HG03045 (cell line): ENCODE results near the gene SF3B4.
"Not testable (repeated sequence)": the region's sequence is repeated elsewhere in the genome, so short reads cannot be mapped to it uniquely, and the experiment has no call there.

ENCODE experiments used
- ATAC-seq: cut with Tn5 transposase; IDR thresholded peaks from one replicate; pipeline ENCODE4 v1.9.1; 2021; ENCODE audit warnings: mild to moderate bottlenecking, moderate library complexity; ENCODE audit not compliant: unreplicated experiment

The SF3B4 gene, protein sequence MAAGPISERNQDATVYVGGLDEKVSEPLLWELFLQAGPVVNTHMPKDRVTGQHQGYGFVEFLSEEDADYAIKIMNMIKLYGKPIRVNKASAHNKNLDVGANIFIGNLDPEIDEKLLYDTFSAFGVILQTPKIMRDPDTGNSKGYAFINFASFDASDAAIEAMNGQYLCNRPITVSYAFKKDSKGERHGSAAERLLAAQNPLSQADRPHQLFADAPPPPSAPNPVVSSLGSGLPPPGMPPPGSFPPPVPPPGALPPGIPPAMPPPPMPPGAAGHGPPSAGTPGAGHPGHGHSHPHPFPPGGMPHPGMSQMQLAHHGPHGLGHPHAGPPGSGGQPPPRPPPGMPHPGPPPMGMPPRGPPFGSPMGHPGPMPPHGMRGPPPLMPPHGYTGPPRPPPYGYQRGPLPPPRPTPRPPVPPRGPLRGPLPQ

DNA sequence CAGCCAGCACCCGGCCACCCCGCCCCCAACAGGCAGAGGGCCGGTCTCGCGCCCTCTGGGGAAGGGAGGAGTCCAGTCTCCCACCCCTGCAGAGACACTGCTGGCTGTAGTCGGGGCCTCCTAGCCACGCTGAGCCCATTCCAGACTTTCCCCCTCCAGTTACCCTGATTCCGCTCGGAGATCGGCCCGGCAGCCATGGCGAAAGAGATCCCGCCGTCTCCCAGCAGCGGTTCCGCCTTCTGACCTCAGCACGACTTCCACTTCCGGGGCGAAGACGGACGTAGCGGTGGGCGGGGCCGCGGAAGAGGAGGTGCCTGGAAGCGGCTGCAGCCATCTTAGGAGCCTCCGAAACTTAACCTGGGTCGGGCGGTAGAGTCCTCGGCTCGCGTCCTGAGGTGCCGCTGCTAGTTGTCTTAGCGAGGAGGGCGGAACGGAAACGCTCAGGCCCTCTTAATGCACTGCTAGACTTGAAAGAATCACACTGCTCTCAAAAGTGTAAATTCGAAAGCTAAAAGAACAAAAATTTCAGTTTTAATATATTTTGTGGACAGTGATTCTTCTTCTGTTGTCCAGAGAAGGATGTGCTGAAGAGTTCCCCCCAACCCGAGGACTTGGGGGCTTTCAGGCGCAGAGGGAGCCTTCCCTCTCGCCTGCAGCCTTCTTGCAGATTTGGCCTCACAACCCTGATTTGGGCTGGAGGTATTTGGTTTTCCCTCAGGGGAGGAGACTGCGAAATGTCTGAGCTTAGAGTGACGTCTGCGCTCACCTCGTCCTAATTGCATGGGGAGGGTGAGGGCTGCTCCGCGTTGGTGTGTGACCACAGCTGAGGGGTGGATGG is at the start of gene SF3B4:
SF3B4 (minus strand) TSS at position 241 of the 838 bp plus-strand sequence; CDS start at position 197, 44 bp downstream.
- ATAC-seq = peak; percentile 92

DNA sequence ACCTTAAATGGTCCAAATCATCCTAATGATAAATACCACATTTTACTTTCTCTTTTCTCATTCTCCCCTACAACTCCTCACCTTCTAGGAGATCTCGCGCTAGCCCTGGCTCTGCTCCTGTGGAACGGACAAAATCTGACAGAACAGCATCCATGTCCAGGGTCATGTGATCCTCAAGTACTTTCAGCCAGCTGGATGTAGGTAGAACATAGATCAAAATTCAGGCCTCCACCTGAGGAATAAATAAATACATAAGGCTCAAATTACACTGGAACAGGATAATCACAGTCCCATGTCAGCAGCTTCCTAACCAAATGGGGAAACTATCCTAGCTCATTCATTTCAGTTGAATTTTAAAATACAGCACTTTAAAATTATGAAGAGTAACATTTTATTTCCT is 49.7 kb upstream of the SF3B4 start:
- no peak for ATAC-seq

DNA sequence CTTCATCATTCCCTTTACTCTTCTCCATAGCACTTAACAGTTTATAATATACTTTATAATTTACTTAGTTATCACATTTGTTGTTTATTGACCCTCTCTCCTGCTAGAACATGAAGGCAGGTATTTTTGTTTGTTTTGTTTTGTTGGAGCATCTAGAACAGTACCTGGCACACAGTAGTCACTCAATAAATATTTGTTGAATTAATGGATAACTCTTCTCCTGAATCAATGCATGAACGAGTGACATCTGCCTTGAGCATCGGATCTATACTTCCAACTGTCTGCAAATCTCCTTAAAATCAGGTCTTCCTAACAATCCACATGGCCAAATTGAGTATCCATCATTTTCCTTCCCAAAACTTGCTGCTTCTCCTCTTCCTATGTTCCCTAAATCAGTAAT is 44.9 kb upstream of the SF3B4 start:
- no peak for ATAC-seq

DNA sequence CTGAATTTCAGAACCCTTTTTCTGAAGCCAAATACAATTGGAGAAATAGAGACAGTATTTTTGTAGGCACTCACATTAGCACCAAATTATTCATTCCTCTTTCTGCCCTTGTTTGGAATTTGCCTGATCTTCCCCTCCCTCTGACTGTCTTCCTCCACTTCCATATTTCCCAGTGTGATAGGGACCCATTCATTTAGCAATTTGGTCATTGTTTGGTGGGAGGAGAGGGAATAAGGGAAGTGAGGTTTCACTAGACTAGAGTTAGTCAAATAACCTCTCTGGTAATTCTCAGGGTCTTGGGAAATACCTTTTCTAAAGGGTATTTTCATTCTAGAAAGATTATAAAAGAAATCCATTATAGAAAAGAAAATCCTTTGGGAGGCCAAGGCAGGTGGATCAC is 40.0 kb upstream of the SF3B4 start:
- no peak for ATAC-seq

DNA sequence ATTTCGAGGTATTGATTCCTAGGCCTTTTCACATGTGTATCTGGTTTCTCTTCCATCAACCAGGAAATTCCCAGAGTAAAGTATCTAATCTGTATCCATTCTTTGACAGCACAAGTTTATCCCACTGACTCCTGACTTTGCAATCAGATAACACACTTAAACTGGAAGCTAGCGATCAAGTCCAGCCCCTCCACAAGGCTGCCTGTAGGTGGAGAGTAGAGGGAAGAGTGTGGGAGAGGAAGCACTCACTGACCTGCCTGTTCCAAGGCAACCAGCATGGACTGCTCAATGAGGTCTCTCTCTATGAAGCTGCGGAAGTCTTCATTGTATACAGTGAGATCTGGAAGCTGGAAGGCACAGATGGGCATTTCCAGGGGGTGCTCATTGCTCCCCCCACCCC is 39.4 kb upstream of the SF3B4 start:
- ATAC-seq = no peak

DNA sequence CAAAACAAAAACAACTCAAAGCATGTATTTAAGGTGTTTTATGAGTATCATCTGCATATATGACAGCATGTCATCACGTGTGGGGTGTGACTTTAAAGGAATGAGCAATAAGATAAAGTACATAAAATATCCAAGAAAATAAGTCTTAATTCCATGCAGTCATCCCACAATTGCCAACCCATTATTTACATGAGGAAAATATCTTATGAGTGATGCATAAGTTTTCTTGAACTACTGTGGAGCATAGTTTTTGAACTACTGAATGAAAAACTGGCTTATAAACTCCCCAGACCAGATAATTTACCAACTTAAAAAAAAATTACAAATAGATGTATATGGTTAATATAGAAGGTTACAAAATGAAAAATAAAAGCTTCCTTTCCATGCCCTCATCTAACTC is 38.8 kb upstream of the SF3B4 start:
- no peak for ATAC-seq

DNA sequence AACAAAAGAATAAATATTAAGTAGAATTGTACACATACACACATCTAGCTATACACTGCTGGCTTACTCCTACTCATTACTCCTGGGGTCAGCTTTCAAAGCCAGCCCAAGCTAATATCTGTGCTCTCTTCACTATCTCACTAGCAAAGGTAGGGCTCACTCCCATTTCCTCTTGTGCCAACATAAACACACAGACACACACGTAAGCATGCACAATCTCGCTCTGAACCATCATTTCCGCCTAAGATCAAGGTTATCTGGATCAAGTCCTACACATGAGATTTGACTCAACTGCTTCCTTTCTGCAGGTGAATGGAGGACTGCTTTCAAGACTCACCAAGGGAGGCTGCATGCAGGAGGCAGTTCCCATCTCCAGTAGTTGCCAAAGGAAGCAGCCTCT is 37.8 kb upstream of the SF3B4 start:
- ATAC-seq = no peak

DNA sequence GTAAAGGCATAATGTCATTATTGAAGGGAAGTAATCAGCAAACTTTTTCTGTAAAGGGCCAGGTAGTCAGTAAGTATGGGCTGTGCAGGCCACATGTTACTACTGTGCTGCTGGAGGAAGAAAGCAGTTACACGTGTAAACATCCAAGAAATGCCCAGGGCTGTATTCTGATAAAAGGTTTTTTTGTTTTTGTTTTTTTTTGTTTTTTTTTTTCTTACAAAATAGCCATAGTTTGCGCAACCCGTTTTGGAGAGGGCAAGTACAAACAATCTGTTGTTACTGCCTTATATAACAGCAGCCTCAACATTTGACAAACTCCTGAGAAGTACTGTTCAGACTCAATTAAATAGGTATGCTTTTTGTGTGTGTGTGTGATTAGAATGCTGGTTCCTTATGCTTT is 35.8 kb upstream of the SF3B4 start:
- no peak for ATAC-seq

DNA sequence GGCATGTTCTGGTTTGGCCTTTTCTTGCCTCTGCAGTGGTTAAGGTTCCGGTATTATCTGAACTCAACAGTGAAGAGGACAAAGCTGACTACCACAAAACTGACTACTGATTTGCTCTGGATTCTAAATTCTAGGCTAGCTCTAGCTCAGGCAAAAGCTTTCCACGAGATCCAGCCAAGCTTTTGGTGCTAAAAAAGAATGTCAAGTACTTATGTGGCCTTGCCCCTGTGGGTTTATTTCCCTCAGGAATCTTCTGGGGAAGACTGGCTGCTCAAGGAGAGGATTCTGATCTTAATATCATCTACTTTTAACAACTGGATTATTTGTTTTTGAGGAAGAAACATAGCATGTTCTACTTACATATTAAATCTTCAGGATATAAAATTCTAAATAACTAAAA is 35.1 kb upstream of the SF3B4 start:
- no peak for ATAC-seq

DNA sequence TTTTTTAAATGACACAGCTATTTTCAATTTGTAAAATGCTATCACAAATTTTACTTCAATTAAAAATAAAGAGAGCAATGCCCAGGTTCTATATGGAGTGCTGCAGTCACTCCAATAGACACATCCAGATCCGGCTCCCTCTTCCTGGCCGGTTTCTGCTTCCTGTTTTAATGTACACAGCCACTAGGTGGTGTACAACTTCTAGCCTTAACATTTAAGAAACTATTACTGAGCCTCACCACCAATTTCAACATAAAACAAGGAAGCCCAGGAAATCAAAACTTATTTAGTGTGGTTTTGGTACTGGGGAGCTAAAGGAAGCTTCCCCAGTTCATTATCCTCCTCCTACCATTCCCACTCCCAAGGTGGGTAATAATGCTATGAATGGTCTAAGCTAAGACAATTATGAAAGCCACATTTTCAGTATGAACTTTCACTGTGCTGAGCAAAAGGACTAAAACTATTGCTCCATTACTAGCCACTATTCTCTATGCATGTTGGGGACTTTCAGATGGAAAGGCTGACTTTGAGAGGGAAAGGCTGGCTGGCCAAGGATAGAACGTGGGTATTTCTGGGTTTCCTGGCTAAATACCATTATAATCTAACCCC is 34.5 kb upstream of the SF3B4 start:
- no peak for ATAC-seq

DNA sequence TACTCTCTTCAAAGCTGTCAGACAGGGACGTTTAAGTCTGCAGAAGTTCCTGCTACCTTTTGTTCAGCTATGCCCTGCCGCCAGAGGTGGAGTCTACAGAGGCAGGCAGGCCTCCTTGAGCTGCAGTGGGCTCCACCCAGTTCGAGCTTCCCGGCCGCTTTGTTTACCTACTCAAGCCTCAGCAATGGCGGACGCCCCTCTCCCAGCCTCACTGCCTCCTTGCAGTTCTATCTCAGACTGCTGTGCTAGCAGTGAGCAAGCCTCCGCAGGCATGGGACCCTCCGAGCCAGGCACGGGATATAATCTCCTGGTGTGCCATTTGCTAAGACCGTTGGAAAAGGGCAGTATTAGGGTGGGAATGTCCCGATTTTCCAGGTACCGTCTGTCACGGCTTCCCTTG is 29.9 kb upstream of the SF3B4 start:
- ATAC-seq = not testable (repeated sequence)

DNA sequence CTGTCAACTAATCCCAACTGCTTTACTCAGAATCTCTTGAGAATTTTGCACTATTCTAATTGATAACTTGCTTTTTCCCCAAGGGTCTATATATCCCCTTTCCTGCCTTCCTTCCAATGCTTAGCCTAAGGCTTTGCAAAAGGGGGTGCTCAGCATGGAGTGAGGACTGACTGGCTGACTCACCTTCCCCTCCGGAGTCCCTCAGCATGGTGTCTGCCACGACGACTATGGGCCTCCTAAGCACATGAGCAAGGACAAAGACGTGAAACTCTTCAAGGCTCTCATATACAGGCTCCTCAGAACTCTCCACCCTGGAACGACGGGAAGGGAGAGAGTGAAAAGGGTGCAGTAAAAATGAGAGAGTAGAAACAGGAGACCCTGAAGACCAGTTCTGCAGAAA is 22.3 kb upstream of the SF3B4 start:
- ATAC-seq = no peak

DNA sequence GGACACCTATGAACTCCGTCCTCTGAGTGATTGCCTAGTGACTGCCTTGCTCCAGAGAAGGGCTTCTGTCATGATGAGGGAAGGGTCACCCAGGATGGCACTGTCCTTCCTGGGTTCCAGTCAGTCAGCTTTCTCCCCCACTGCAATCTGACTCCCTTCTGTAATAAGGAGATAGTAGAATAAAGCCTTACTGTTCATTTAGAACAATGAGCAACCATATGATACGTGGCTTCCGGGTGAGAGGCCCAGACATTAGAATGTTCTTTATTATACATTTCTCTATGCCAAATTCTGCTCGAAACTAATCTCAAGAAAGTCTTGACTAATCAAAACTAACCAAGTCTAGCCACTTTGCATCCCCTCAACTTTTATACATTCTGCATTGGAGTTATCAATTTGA is 17.6 kb upstream of the SF3B4 start:
- no peak for ATAC-seq

DNA sequence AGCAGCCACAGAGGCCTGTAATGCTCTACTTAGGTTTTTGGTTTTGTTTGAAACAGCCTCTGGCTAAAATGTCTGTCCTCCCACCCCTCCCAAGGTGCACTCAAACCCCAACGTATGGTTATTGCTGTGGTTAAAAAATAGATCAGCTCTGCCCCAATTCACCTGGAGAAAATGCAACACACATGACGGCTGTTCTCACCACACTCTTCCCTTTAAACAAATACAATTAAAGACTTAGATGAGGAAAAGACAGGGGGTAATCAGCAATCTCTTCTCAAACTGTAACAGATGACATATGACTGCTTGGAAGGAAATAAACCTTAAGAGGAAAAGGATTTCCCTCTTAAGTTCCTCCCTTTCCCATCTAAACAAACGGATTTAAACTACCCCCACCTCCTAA is 15.3 kb upstream of the SF3B4 start:
- no peak for ATAC-seq

DNA sequence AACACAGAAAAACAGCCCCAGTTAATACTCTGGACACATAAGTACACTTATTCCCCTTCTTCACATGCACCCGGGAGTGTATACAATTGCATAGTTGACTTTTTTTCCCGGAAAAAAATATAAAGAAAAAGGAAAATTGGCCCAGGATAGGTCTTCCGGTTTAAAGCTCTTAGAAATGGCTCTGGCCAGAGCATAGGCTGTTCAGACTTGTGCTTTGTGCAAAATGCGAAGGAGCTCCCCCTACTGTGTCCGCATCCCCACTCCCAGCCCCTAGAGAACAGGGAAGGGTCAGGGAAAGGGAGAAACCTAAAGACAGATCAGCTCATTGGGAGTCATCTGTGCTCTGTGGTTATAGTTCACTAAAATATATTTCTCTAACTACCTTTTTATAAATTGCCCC is 14.6 kb upstream of the SF3B4 start:
- ATAC-seq = no peak

DNA sequence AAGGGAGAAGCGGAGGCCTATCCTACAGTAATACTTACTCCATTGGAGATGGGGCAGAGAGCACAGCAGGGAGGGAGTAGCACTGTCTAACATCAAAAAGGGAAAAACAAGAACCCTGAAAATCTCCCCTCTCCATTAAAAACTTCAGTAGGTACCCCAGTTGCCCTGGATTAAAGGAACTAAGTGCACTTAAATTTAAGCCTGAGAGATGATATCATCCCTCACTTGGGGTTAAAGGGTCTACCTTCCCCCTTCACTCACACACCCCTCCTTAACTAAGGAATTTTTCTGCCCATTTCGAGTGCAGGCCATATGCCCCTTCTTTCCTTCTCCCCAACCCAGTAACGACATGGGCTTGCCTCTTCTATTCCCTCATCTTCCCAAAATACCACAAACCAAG is 12.8 kb upstream of the SF3B4 start:
- no peak for ATAC-seq

DNA sequence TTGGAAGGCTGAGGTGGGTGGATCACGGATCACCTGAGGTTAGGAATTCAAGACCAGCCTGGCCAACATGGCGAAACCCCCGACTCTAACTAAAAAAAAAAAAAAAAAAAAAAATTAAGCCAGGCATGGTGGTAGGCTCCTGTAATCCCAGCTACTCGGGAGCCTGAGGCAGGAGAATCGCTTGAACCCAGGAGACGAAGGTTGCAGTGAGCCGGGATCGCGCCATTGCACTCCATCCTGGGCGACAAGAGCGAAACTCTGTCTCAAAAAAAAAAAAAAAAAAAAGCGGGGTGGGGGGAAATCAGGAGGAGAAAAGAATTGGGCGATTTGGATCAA is 11.0 kb upstream of the SF3B4 start:
- ATAC-seq = not testable (repeated sequence)

DNA sequence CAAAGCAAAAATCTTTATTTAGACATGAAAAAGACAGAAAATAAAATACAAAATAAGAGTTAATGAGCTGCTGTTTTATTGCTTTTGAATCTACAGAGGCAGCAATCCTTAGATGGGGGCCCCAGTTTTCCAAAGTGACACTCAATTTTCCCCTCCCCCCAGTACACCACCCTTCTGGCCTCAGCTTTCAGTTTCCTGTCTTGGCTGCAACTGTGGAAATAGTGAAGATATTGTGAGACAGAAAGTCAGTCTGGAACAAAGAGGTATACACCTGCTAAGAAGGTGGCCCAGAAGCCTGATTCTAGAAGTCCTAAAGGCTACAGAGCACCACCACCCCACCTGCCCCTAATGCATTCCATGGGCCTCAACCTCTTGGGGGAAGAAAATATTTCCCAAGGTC is 10.2 kb upstream of the SF3B4 start:
- ATAC-seq = no peak

DNA sequence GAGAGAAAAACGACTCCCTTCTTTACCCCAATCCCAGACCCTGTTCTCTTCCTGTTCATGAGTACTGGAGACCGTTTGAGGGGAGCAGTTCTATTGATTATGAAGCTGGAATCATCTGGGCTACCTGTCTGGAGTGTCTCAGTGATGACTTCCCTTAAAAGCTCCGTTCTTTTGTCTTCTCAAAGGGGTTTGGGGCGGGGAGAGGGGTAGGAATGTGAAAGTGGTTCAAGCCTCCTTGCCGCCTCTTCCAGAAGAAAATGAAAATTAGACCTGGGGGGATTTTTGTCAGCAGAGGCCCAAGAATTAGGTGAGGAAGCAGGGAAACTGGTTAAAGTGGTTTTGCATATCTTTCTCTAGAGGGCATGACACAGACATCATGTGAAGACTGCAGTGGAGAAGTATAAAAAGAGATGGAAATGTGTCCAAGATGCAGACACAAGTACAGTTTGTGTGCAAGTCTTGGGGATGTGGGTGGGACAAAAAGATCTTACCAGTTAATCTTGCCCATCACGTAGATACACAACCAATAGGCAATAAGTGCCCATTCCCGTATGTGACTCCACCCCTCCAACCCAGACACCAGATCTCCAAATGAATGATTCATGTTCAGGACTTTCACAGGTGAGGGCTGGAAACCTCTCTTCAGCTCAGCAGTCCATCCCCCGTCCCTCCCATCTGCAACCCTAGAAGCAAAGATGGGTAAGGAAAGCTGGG is 9.5 kb upstream of the SF3B4 start:
- ATAC-seq = no peak

DNA sequence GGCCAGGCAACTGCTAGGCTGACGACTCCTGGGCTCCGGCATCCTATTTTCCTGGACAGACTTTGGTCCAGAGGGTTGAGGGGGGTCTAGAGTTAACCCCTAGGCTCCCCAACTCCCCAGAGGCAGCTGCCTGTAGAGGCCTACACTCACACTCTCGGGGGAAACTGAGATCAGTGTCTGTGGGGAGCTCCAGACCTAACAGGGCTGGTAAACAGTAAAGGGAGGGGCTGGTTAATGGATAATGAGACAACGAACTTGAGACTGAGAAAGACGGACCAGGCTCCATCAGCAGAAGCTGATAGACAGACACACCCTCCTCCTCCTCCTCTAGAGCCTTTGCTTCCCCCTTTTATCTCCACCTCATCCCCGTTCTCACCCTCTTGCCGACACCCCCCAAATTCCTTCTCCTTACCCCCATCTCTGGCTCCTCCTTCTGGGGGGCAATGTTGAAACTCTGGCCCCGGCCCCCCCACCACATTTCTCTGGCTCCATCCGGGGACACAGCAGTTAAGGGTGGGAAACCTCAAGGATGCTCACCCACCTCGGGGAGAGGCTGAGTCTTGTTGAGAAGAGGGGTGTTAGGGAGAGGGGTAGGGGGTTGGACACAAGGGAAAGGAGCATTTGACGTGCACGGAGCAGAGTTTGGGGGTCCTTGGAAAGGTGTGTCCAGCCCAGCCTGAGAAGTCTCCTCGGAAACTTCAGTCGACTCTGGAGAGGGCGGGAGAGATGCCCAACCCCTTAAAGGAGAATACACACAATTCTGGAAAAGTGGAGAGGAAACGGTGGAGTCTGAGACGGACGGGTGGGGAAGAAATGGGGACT is 8.8 kb upstream of the SF3B4 start, which contains the start of gene MTMR11:
MTMR11 (minus strand) TSS at position 710 of the 822 bp plus-strand sequence; CDS start at position 478, 232 bp downstream.
- ATAC-seq = no peak
